WTC11 (cell line): ENCODE measurements around the gene TRIM17. TPM values are rescaled to one million over a fixed set of nuclear protein-coding genes. Genes with fewer than 3 reads are reported as not detected.

Experiments used
- ATAC-seq: fragments of 200-7000 bp; cut with Tn5 transposase; 2 replicates; pipeline ENCODE4 v1.10.0; 2021; ENCODE audit warnings: mild to moderate bottlenecking, moderate library complexity
- CTCF ChIA-PET: fragments of 300-600 bp; sonication (Branson Sonifier 250); formaldehyde crosslinking; loops from one replicate; lab custom pipeline; 2021; ENCODE audit warnings: antibody characterized with exemption; lab: Charles Lee
- POLR2A ChIA-PET: fragments of 350-600 bp; sonication (Branson Sonifier 250); formaldehyde crosslinking; loops from one replicate; lab custom pipeline; 2021; ENCODE audit warnings: antibody characterized with exemption; lab: Charles Lee
- DNase-seq: peaks from one replicate; pipeline ENCODE4 v3.0.0; 2021; ENCODE audit warnings: low spot score
- H3K27ac Mint-ChIP-seq: 2 replicates; pipeline ENCODE4 v1.8.0; 2021; ENCODE audit warnings: mixed read lengths
- H3K27me3 Mint-ChIP-seq: 2 replicates; pipeline ENCODE4 v1.8.0; 2021; ENCODE audit warnings: low read depth, mild to moderate bottlenecking, moderate library complexity, mixed read lengths
- H3K36me3 Mint-ChIP-seq: 2 replicates; pipeline ENCODE4 v1.8.0; 2021; ENCODE audit warnings: mixed read lengths
- H3K4me1 Mint-ChIP-seq: 2 replicates; pipeline ENCODE4 v1.8.0; 2022; ENCODE audit warnings: mixed read lengths
- H3K4me3 Mint-ChIP-seq: 2 replicates; pipeline ENCODE4 v1.8.0; 2021; ENCODE audit warnings: mild to moderate bottlenecking, moderate library complexity, mixed read lengths
- H3K9me3 Mint-ChIP-seq: 2 replicates; pipeline ENCODE4 v1.8.0; 2021; ENCODE audit warnings: mixed read lengths
- AR ChIP-seq: fragments of 250-450 bp; sonication (Bioruptor Pico); IDR thresholded peaks from 2 replicates; pipeline ENCODE4 v1.9.0; 2021; ENCODE audit warnings: mild to moderate bottlenecking
- ELF4 ChIP-seq: sonication (generic); formaldehyde crosslinking; IDR thresholded peaks from 2 replicates; pipeline ENCODE4 v1.8.1; 2022; ENCODE audit warnings: low read depth, mild to moderate bottlenecking, moderate library complexity, missing genetic modification reagents
- ESRRA ChIP-seq: sonication (generic); formaldehyde crosslinking; IDR thresholded peaks from 2 replicates; pipeline ENCODE4 v1.8.1; 2022; ENCODE audit warnings: mild to moderate bottlenecking, missing genetic modification reagents, borderline replicate concordance
- GABPB1 ChIP-seq: sonication (generic); formaldehyde crosslinking; IDR thresholded peaks from 2 replicates; pipeline ENCODE4 v1.8.1; 2023; ENCODE audit warnings: mild to moderate bottlenecking, missing genetic modification reagents
- GRHL2 ChIP-seq: fragments of 250-450 bp; sonication (Bioruptor Pico); IDR thresholded peaks from 2 replicates; pipeline ENCODE4 v1.8.0; 2022; ENCODE audit warnings: mild to moderate bottlenecking, moderate library complexity; ENCODE audit not compliant: insufficient replicate concordance, severe bottlenecking
- MYBL2 ChIP-seq: sonication (generic); formaldehyde crosslinking; IDR thresholded peaks from 2 replicates; pipeline ENCODE4 v1.8.1; 2023; ENCODE audit warnings: mild to moderate bottlenecking, moderate library complexity, missing genetic modification reagents
- NFE2L1 ChIP-seq: sonication (generic); formaldehyde crosslinking; IDR thresholded peaks from 2 replicates; pipeline ENCODE4 v1.8.1; 2023; ENCODE audit warnings: missing genetic modification reagents
- NFYB ChIP-seq: sonication (generic); formaldehyde crosslinking; conservative IDR thresholded peaks from 2 replicates; pipeline ENCODE4 v1.8.0; 2022; ENCODE audit warnings: low read depth, missing genetic modification reagents
- SMAD4 ChIP-seq: sonication (generic); formaldehyde crosslinking; IDR thresholded peaks from 2 replicates; pipeline ENCODE4 v1.8.0; 2022; ENCODE audit warnings: mild to moderate bottlenecking, missing genetic modification reagents
- SOX15 ChIP-seq: fragments of 250-450 bp; sonication (Bioruptor Pico); IDR thresholded peaks from 2 replicates; pipeline ENCODE4 v1.9.0; 2021; ENCODE audit warnings: mild to moderate bottlenecking
- SP1 ChIP-seq: sonication (generic); formaldehyde crosslinking; conservative IDR thresholded peaks from 2 replicates; pipeline ENCODE4 v1.8.1; 2022; ENCODE audit warnings: missing genetic modification reagents
- TCF7 ChIP-seq: sonication (generic); formaldehyde crosslinking; IDR thresholded peaks from 2 replicates; pipeline ENCODE4 v1.8.0; 2022; ENCODE audit warnings: mild to moderate bottlenecking, low read depth, missing genetic modification reagents, moderate library complexity
- ZBTB21 ChIP-seq: sonication (generic); formaldehyde crosslinking; IDR thresholded peaks from 2 replicates; pipeline ENCODE4 v1.8.1; 2023; ENCODE audit warnings: mild to moderate bottlenecking, missing genetic modification reagents, borderline replicate concordance
- ZMAT4 ChIP-seq: fragments of 250-450 bp; sonication (Bioruptor Pico); IDR thresholded peaks from 2 replicates; pipeline ENCODE4 v1.9.0; 2021; ENCODE audit warnings: mild to moderate bottlenecking
- ZNF121 ChIP-seq: sonication (generic); formaldehyde crosslinking; IDR thresholded peaks from 2 replicates; pipeline ENCODE4 v1.8.0; 2023; ENCODE audit warnings: missing genetic modification reagents
- total RNA-seq: library from RNA; stranded (reverse); gene quantifications from 3 replicates; pipeline ENCODE4 v1.2.3, GENCODE V29; 2021
- TF ChIP-seq, protein P1 (sequence below): sonication (generic); formaldehyde crosslinking; IDR thresholded peaks from 2 replicates; pipeline ENCODE4 v1.8.1; 2023; ENCODE audit warnings: mild to moderate bottlenecking, missing genetic modification reagents
- TF ChIP-seq, protein P2 (sequence below): sonication (generic); formaldehyde crosslinking; IDR thresholded peaks from 2 replicates; pipeline ENCODE4 v1.8.0; 2022; ENCODE audit warnings: mild to moderate bottlenecking, missing genetic modification reagents
- TF ChIP-seq, protein P3 (sequence below): fragments of 250-450 bp; sonication (Bioruptor Pico); IDR thresholded peaks from 2 replicates; pipeline ENCODE4 v1.8.0; 2021; ENCODE audit warnings: mild to moderate bottlenecking

TRIM17 gene
- total RNA-seq, 1 experiment from 2014 or later, result 2.6 TPM

DNA sequence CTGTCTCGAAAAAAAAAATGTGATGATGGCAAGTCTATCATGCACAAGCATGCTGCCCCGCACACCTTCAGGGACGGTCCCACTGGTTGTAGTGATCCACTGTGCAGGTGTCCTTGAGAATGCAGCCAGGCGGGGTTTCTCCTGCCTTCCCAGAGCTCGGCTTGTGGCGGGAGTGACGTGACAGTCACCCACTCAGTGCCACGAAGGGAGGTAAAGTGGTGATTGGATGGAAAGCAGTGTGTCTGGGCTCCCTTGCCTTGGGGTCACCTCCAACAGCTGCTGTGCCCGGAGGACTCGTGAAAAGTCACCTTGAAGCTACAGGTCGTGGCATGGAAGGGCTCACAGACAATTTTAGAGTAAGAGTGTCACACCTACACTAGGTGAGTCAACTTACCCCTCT is 33.5 kb upstream of the TRIM17 start:
- no peak for TF ChIP-seq ZBTB21 (CRISPR knock-in tag)
- TF ChIP-seq SOX15 (CRISPR knock-in tag), result no peak
- no peak for TF ChIP-seq NFYB (CRISPR knock-in tag)
- no peak for TF ChIP-seq AR (CRISPR knock-in tag)
- TF ChIP-seq MYBL2 (CRISPR knock-in tag), result no peak
- TF ChIP-seq, all 79 proteins: peak for 0
- Mint-ChIP-seq H3K27me3 (peaks cover 35% of the 10 kb centered on the region), H3K4me1 (peaks cover 17% of the 10 kb centered on the region), H3K4me3 (no peak overlapping the region), H3K36me3 (peaks cover 3% of the 10 kb centered on the region; the same call in 1 of the 2 replicates), H3K27ac (no peak overlapping the region), H3K9me3 (no peaks in the 10 kb centered on the region)
- ChIA-PET CTCF (interaction anchor here (1.1 kb wide), 1 partner anchor 8 kb away, joined by 5 read pairs; no protein-coding TSS in a partner anchor), POLR2A (interaction anchor here (0.6 to 1.1 kb wide), 2 partner anchors 9 to 43 kb away, joined by 6 to 9 read pairs; partner anchors contain the start of gene TRIM11)
- DNase-seq (no peak), ATAC-seq (no peak)

GRCh38 chr1:228448372-228448771 is 31.7 kb upstream of the TRIM17 start:
- no peak for ATAC-seq
- Mint-ChIP-seq H3K4me3 (no peak overlapping the region), H3K36me3 (no peaks in the 10 kb centered on the region), H3K9me3 (no peaks in the 10 kb centered on the region), H3K27ac (no peak overlapping the region), H3K27me3 (peaks cover 53% of the 10 kb centered on the region), H3K4me1 (peaks cover 16% of the 10 kb centered on the region)
- no peak for DNase-seq
- TF ChIP-seq, protein P1, sequence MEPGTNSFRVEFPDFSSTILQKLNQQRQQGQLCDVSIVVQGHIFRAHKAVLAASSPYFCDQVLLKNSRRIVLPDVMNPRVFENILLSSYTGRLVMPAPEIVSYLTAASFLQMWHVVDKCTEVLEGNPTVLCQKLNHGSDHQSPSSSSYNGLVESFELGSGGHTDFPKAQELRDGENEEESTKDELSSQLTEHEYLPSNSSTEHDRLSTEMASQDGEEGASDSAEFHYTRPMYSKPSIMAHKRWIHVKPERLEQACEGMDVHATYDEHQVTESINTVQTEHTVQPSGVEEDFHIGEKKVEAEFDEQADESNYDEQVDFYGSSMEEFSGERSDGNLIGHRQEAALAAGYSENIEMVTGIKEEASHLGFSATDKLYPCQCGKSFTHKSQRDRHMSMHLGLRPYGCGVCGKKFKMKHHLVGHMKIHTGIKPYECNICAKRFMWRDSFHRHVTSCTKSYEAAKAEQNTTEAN (CRISPR knock-in tag), result no peak
- no peak for TF ChIP-seq ZMAT4 (CRISPR knock-in tag)
- TF ChIP-seq ESRRA (CRISPR knock-in tag), result no peak
- no peak for TF ChIP-seq SOX15 (CRISPR knock-in tag)
- no peak for TF ChIP-seq TCF7 (CRISPR knock-in tag)
- TF ChIP-seq ZBTB21 (CRISPR knock-in tag), result no peak
- no peak for TF ChIP-seq ELF4 (CRISPR knock-in tag)
- TF ChIP-seq NFE2L1, result no peak
- no peak for TF ChIP-seq MYBL2 (CRISPR knock-in tag)
- TF ChIP-seq, protein P2, sequence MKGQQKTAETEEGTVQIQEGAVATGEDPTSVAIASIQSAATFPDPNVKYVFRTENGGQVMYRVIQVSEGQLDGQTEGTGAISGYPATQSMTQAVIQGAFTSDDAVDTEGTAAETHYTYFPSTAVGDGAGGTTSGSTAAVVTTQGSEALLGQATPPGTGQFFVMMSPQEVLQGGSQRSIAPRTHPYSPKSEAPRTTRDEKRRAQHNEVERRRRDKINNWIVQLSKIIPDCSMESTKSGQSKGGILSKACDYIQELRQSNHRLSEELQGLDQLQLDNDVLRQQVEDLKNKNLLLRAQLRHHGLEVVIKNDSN (CRISPR knock-in tag), result no peak
- TF ChIP-seq GRHL2 (CRISPR knock-in tag), result no peak
- no peak for TF ChIP-seq GABPB1 (CRISPR knock-in tag)
- no peak for TF ChIP-seq ZNF121 (CRISPR knock-in tag)
- TF ChIP-seq SMAD4 (CRISPR knock-in tag), result no peak
- TF ChIP-seq, protein P3, sequence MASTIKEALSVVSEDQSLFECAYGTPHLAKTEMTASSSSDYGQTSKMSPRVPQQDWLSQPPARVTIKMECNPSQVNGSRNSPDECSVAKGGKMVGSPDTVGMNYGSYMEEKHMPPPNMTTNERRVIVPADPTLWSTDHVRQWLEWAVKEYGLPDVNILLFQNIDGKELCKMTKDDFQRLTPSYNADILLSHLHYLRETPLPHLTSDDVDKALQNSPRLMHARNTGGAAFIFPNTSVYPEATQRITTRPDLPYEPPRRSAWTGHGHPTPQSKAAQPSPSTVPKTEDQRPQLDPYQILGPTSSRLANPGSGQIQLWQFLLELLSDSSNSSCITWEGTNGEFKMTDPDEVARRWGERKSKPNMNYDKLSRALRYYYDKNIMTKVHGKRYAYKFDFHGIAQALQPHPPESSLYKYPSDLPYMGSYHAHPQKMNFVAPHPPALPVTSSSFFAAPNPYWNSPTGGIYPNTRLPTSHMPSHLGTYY (CRISPR knock-in tag), result no peak
- no peak for TF ChIP-seq SP1 (CRISPR knock-in tag)
- POLR2A ChIA-PET, result interaction anchor here (1.6 kb wide), 1 partner anchor 9 kb away, joined by 4 read pairs; a partner anchor contains a TSS
- CTCF ChIA-PET, result interaction anchor here (1.2 to 3.0 kb wide), 2 partner anchors 11 to 54 kb away, joined by 4 to 10 read pairs; a partner anchor contains a TSS
